ENCODE results near the gene NEGR1. TPM values are rescaled to one million over a fixed set of nuclear protein-coding genes. Genes with fewer than 3 reads are reported as not detected.

Gene NEGR1
- total RNA-seq, 2 experiments from 2014 or later: not detected

DNA sequence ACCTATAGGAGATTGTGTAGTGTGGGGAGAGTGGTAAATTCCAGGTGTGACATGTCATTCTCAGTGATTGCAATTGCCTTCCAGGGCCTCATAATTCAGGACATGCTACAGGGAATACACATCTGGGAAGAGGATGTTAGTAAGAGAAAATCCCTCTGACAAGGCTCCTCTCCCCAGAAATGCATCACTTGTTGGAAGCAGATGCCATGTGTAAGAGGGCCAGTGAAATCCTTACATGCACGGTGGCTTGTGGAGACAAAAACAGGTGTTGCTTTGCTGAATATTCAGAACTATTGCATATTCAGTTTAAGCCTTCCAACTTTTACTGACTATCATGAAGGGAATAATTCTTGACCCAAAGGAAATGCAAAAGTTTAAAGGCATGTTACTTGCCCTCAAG is 503.4 kb downstream of the NEGR1 start:
- no peaks in the 10 kb centered on the region for H3K4me1 Mint-ChIP-seq
- no peaks in the 10 kb centered on the region for H3K36me3 Mint-ChIP-seq (ENCODE audit: low read depth)
- no peak overlapping the region for H3K4me3 Mint-ChIP-seq
- DNase-seq: no peak
- no peaks in the 10 kb centered on the region for H3K27me3 Mint-ChIP-seq
- no peak overlapping the region for H3K27ac Mint-ChIP-seq
- peaks cover 8% of the 10 kb centered on the region for H3K9me3 Mint-ChIP-seq
- POLR2A ChIA-PET: no interaction called here
- CTCF ChIA-PET: no interaction called here

DNA sequence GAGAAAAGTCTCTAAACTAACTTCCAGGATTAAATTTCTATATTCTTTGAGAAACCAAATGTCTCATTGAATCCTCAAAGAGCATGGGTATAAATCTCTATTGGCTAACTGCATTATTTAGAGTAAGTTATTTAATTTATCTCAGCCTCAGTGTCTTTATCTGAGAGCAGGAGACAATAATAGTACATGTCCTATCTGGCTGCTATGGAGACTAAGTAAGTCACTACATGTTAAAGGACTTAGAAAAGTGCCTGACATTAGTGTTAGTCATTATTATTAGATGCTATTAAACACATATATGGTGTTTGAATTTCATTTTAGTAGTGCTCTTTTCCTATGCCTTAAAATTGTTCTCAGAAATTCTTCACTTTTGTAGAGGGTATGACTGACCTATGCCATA is 505.2 kb downstream of the NEGR1 start:
- DNase-seq: no peak
- POLR2A ChIA-PET: no interaction called here
- peaks cover 6% of the 10 kb centered on the region for H3K9me3 Mint-ChIP-seq

DNA sequence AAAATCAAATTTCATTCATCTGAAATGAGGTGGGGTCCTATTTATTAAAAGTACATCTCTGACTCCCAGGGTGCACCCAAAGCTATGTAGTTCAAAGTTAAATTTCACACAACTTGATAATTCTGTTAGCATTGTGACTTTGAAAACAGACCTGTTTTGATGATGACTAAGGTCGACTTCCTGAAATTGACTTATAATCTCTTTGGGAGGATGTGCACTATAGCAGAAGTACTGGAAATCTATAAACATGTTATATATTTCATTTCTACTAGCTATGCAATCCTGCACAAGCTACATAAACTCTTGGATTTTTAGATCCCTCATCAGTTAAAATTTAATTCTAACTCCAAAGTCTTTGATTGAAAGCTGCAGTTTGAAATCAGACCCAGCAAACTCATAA is 507.6 kb downstream of the NEGR1 start:
- Mint-ChIP-seq H3K4me3 (no peak overlapping the region), H3K27me3 (no peaks in the 10 kb centered on the region), H3K4me1 (no peaks in the 10 kb centered on the region), H3K27ac (no peak overlapping the region), H3K36me3 (ENCODE audit: low read depth) (no peaks in the 10 kb centered on the region), H3K9me3 (peaks cover 9% of the 10 kb centered on the region)
- CTCF ChIA-PET: no interaction called here
- POLR2A ChIA-PET: no interaction called here
- DNase-seq: no peak

More for the DNA sequence above, 505.2 kb downstream of the NEGR1 start:
- H3K27ac Mint-ChIP-seq: no peak overlapping the region
- CTCF ChIA-PET: no interaction called here
- H3K27me3 Mint-ChIP-seq: no peaks in the 10 kb centered on the region
- no peaks in the 10 kb centered on the region for H3K4me1 Mint-ChIP-seq
- H3K4me3 Mint-ChIP-seq: no peak overlapping the region
- H3K36me3 Mint-ChIP-seq (ENCODE audit: low read depth): no peaks in the 10 kb centered on the region

DNA sequence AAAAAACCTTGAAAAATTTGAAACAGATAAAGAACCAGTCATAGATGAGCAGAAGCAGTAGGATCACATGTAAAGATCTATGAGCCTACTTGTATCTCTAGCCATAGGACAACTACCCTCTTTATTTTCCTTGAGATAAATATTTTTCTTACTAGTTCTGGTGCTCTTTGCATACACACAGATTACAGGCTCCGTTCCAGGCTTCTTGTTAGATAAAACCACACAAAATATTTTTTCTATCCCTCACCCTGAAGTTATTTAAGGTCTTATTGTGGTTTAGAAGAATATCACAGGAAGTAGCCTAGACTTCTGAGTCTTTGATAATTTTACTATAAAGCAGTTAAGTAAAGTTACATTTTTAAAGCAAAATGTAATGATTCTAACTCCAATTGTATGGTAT is 512.2 kb downstream of the NEGR1 start:
- DNase-seq: no peak
- no peaks in the 10 kb centered on the region for H3K27me3 Mint-ChIP-seq
- H3K4me1 Mint-ChIP-seq: no peaks in the 10 kb centered on the region
- H3K4me3 Mint-ChIP-seq: no peak overlapping the region
- H3K36me3 Mint-ChIP-seq (ENCODE audit: low read depth): no peaks in the 10 kb centered on the region
- no peak overlapping the region for H3K27ac Mint-ChIP-seq
- POLR2A ChIA-PET: no interaction called here
- H3K9me3 Mint-ChIP-seq: peaks cover 12% of the 10 kb centered on the region
- CTCF ChIA-PET: no interaction called here

DNA sequence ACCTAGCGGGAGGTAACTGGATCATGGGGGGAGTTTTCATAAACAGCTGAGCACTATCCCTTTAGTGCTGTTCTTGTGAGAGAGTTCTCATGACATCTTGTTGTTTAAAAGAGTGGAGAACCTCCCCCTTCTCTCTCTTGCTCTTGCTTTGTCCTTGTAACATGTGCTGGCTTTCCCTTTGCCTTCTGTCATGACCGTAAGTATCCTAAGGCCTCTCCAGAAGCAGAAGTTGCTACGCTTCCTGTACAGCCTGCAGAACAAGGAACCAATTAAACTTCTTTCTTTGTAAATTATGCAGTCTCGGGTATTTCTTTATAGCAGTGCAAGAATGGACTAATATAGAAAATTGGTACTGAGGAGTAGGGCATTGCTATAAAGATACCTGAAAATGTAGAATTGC is 515.6 kb downstream of the NEGR1 start:
- H3K4me1 Mint-ChIP-seq: no peaks in the 10 kb centered on the region
- CTCF ChIA-PET: no interaction called here
- peaks cover 9% of the 10 kb centered on the region for H3K9me3 Mint-ChIP-seq
- no peaks in the 10 kb centered on the region for H3K36me3 Mint-ChIP-seq (ENCODE audit: low read depth)
- POLR2A ChIA-PET: no interaction called here
- DNase-seq: no peak
- H3K27ac Mint-ChIP-seq: no peak overlapping the region
- H3K27me3 Mint-ChIP-seq: no peaks in the 10 kb centered on the region
- no peak overlapping the region for H3K4me3 Mint-ChIP-seq

DNA sequence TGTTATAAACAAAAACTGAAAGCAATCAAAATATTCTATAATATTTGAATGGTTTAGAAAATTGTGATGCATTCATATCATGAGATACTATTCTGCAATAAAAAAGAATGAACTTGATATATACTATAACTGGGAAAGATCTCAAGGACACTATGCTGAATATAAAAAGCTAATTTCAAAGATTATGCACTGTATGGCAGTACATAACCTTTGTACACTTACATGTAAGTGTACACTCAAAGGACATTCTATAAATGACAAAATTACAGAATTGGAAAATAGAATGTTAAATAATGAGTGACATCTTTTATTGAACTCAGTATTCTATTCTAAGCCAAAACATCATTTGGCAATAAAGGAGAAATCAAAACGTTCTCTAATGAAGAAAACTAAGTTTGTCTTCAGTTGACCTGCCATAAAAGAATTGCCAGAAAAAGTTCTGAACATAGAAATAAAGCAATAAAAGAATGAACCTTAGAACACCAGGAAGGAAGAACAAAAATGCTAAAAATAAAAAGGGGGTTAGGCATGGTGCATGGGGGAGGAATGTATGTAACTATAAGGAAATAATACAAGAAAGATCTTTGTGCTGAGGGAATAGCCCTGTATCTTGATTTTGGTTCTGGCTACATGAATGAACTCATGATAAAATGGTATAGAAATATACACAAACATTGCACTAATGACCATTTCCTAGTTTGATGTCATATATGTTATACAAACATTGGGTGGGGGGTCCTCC is 519.7 kb downstream of the NEGR1 start:
- Mint-ChIP-seq H3K4me3 (no peak overlapping the region), H3K9me3 (peaks cover 9% of the 10 kb centered on the region), H3K4me1 (no peaks in the 10 kb centered on the region), H3K27me3 (no peaks in the 10 kb centered on the region), H3K27ac (no peak overlapping the region), H3K36me3 (ENCODE audit: low read depth) (no peaks in the 10 kb centered on the region)
- DNase-seq: no peak
- POLR2A ChIA-PET: no interaction called here
- CTCF ChIA-PET: no interaction called here

DNA sequence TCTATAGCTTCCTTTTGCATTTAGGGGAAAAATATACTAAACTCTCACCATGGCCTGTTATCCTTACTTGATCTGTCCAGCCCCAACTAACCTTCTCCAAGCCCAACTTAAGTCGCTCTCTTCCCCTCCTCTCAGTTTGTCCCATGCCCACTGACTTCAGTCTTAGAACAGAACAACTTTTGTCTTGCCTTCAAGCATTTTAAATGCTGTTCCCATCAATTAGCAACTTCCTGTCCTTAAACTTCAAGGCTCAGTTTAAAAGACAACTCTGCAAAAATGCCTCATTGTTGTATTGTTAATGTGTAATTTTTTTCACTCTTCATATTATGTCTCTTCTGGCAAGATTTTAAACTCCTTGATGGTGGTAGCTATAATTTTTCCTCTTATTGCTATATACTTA is 526.9 kb downstream of the NEGR1 start:
- H3K36me3 Mint-ChIP-seq (ENCODE audit: low read depth): no peaks in the 10 kb centered on the region
- H3K27me3 Mint-ChIP-seq: no peaks in the 10 kb centered on the region
- peaks cover 5% of the 10 kb centered on the region for H3K9me3 Mint-ChIP-seq
- no peak for DNase-seq
- H3K27ac Mint-ChIP-seq: no peak overlapping the region
- H3K4me1 Mint-ChIP-seq: no peaks in the 10 kb centered on the region
- H3K4me3 Mint-ChIP-seq: no peak overlapping the region
- POLR2A ChIA-PET: no interaction called here
- CTCF ChIA-PET: no interaction called here

DNA sequence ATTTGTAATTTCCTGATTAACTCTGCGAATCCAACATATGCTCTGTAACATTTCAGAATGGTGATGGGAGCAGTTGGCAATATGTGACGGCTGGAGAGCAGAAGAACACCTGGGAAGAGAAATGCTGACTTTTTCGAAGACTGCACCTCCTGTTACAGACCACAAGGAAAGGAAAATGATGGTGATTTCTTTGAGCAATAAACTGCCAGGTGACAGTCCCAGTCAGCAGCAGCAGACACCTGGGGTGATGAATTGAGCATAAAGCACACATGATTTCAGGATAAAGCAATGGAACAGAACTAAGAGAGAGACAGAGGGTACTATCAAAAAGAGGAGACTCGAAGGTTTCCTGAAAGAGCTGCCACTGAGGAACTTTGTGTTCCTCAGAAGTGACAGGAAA is 528.6 kb downstream of the NEGR1 start:
- ChIA-PET POLR2A (no interaction called here), CTCF (no interaction called here)
- DNase-seq: no peak
- Mint-ChIP-seq H3K4me3 (no peak overlapping the region), H3K9me3 (peaks cover 7% of the 10 kb centered on the region), H3K27me3 (no peaks in the 10 kb centered on the region), H3K36me3 (ENCODE audit: low read depth) (no peaks in the 10 kb centered on the region), H3K4me1 (no peaks in the 10 kb centered on the region), H3K27ac (no peak overlapping the region)

DNA sequence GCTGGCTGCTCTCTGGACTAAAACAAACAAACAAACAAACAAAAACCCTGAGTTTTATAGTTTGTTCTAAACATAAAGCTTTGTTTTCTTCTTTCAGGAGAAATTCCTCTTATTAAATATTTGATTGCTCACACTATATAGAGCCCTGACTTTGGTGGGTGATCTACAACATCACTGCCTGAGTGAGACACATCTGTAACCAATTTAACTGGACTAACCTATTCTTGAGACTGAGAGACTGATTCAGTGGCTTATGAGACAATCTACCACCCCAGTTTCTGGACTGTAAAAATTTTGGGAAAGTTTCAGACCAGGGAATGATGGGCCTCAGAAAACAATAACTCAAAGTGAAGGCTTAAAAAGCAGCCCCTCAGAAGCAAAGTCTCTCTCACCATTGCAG is 537.0 kb downstream of the NEGR1 start:
- DNase-seq: no peak
- no peaks in the 10 kb centered on the region for H3K27me3 Mint-ChIP-seq
- no peak overlapping the region for H3K27ac Mint-ChIP-seq
- peaks cover 6% of the 10 kb centered on the region for H3K9me3 Mint-ChIP-seq
- POLR2A ChIA-PET: no interaction called here
- H3K36me3 Mint-ChIP-seq (ENCODE audit: low read depth): no peaks in the 10 kb centered on the region
- CTCF ChIA-PET: no interaction called here
- H3K4me1 Mint-ChIP-seq: no peaks in the 10 kb centered on the region
- H3K4me3 Mint-ChIP-seq: no peak overlapping the region

DNA sequence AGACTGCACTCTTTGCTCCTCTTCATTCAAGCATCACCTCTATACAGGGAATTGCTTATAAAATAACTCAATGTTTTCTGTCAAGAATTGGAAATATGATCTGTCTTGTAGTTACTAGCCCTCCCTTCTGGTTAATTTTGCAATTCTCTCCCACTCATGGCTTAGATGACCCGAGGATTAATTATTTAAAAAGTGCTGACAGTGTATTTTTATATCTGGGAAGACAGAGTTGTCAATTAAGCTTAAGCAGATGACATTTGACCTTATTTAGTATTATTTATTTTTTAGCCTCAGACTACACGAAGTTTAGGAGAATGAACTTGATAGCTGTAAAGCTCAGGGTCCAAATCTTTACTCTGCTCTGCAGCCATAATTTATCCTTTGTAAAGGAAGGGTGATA is 538.5 kb downstream of the NEGR1 start:
- Mint-ChIP-seq H3K4me1 (no peaks in the 10 kb centered on the region), H3K36me3 (ENCODE audit: low read depth) (no peaks in the 10 kb centered on the region), H3K27ac (no peak overlapping the region), H3K9me3 (peaks cover 4% of the 10 kb centered on the region), H3K4me3 (no peak overlapping the region), H3K27me3 (no peaks in the 10 kb centered on the region)
- ChIA-PET POLR2A (no interaction called here), CTCF (no interaction called here)
- no peak for DNase-seq

DNA sequence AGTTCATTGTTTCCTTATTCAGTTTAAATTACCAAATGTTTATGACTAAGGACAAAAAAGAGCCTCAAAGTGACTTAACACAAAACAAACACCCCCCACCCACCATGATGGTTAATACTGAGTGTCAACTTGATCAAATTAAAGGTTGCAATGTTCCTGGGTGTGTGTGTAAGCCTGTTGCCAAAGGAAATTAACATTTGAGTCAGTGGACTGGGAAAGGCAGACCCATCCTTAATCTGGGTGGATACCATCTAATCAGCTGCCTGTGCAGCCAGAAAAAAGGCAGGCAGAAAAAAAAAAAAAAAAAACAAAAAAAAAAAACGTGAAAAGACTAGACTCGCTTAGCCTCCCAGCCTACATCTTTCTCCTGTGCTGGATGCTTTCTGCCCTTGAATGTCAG is 543.4 kb downstream of the NEGR1 start:
- Mint-ChIP-seq H3K27me3 (no peaks in the 10 kb centered on the region), H3K4me1 (no peaks in the 10 kb centered on the region), H3K9me3 (peaks cover 4% of the 10 kb centered on the region), H3K27ac (no peak overlapping the region), H3K4me3 (no peak overlapping the region), H3K36me3 (ENCODE audit: low read depth) (no peaks in the 10 kb centered on the region)
- POLR2A ChIA-PET: no interaction called here
- CTCF ChIA-PET: no interaction called here
- no peak for DNase-seq

DNA sequence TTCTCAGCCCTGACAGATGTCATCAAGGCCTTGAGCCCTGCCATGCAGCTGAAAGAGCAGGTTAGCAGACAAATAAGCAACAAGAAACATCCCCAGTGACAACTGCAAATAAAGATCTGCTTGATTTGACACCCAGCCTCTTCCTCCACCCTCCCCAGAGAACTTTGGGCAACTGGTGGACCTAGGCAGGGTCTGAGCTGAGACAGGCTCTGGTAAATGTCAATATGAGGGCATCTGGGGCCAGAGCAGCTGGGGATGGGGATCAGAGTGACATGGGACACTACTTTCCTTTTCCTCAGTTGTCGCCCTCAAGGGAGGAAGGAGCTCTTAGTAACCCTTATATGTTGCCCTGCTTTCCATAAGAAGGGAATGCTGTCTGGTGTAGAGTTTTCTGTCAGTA is 544.1 kb downstream of the NEGR1 start:
- CTCF ChIA-PET: no interaction called here
- no peak for DNase-seq

DNA sequence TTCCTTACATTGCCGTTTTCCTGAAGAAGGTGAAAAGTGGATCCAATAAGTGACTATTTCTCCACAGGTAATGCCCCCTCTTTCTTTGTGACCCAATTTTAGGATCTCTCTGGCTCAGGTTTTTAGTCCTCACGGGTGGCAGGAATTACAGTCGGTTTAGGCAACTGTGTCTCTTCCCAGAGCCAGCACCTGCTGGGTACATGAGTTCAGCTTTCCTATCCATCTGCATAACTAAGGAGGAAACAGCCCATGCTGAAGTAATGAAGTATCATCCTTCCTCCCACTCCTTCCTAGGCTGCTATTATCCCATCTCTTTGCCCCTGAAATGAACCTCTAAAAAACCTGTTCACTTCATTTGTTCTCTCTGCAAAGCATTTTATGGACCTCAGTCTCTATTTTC is 544.6 kb downstream of the NEGR1 start:
- H3K27ac Mint-ChIP-seq: no peak overlapping the region
- ChIA-PET CTCF (no interaction called here), POLR2A (no interaction called here)
- no peak overlapping the region for H3K4me3 Mint-ChIP-seq
- DNase-seq: no peak
- no peaks in the 10 kb centered on the region for H3K4me1 Mint-ChIP-seq
- no peaks in the 10 kb centered on the region for H3K27me3 Mint-ChIP-seq
- no peaks in the 10 kb centered on the region for H3K36me3 Mint-ChIP-seq (ENCODE audit: low read depth)
- peaks cover 4% of the 10 kb centered on the region for H3K9me3 Mint-ChIP-seq

More for the DNA sequence above, 544.1 kb downstream of the NEGR1 start:
- Mint-ChIP-seq H3K4me1 (no peaks in the 10 kb centered on the region), H3K27me3 (no peaks in the 10 kb centered on the region), H3K9me3 (peaks cover 4% of the 10 kb centered on the region), H3K27ac (no peak overlapping the region), H3K36me3 (ENCODE audit: low read depth) (no peaks in the 10 kb centered on the region), H3K4me3 (no peak overlapping the region)
- POLR2A ChIA-PET: no interaction called here

DNA sequence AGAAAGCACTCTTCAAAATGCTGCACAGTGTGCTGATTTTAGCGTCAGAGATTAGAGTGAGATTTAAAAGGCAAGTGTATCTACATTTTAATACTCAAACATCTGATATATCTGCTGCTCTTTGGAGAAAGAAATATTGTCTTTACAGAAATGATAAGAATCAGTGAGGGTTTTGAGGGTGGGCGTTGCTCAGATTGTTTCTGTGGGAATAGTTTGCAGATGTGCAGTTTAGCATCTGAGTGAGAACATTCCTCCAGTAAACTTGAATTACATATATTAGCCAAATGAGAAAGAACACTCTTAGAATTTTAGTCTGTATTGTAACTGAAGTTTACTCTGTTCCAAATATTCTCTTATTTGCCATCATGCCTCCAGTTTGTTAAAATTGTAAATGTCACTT is 549.2 kb downstream of the NEGR1 start:
- H3K36me3 Mint-ChIP-seq (ENCODE audit: low read depth): no peaks in the 10 kb centered on the region
- CTCF ChIA-PET: no interaction called here
- no peaks in the 10 kb centered on the region for H3K27me3 Mint-ChIP-seq
- POLR2A ChIA-PET: no interaction called here
- H3K9me3 Mint-ChIP-seq: peaks cover 3% of the 10 kb centered on the region
- H3K4me1 Mint-ChIP-seq: no peaks in the 10 kb centered on the region
- H3K27ac Mint-ChIP-seq: no peak overlapping the region
- no peak for DNase-seq
- H3K4me3 Mint-ChIP-seq: no peak overlapping the region

DNA sequence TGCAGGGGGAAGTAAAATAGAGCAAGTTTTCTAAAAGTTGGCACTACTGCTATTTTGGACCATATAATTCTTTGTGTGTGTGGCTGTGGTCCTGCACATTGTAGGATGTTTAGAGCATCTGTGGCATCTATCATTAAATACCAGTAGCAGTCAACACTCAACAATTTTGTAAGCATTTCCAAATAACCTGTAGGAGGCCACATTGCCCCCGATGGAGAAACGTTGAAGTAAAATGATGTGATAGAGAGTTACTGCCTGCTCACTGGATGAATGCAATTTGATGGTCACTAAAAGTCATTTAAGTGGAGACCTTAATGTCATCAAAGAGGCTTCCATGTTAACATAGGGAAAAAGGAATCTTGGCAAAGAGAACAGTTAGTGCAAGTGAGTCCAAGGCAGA is 560.8 kb downstream of the NEGR1 start:
- no peaks in the 10 kb centered on the region for H3K36me3 Mint-ChIP-seq (ENCODE audit: low read depth)
- H3K27me3 Mint-ChIP-seq: no peaks in the 10 kb centered on the region
- no peaks in the 10 kb centered on the region for H3K4me1 Mint-ChIP-seq
- peaks cover 3% of the 10 kb centered on the region for H3K9me3 Mint-ChIP-seq
- ChIA-PET POLR2A (no interaction called here), CTCF (no interaction called here)
- no peak overlapping the region for H3K4me3 Mint-ChIP-seq
- no peak for DNase-seq
- no peak overlapping the region for H3K27ac Mint-ChIP-seq
